IPS-18a (cell line): ENCODE measurements around the gene FOXL3.
"Not testable (repeated sequence)": the region's sequence is repeated elsewhere in the genome, so short reads cannot be mapped to it uniquely, and the experiment has no call there.

Source experiments
- H3K27ac ChIP-seq: one replicate; pipeline ENCODE4 v1.5.1; 2013; ENCODE audit warnings: low read length
- H3K27me3 ChIP-seq: one replicate; pipeline ENCODE4 v1.6.1; 2013; ENCODE audit warnings: mild to moderate bottlenecking, low read length; ENCODE audit not compliant: control insufficient read depth, insufficient read depth
- H3K36me3 ChIP-seq: one replicate; pipeline ENCODE4 v1.6.1; 2013; ENCODE audit warnings: low read depth, low read length; ENCODE audit not compliant: control insufficient read depth
- H3K4me1 ChIP-seq: one replicate; pipeline ENCODE4 v1.6.1; 2013; ENCODE audit warnings: low read depth, low read length; ENCODE audit not compliant: control insufficient read depth
- H3K4me3 ChIP-seq: one replicate; pipeline ENCODE4 v1.5.1; 2013; ENCODE audit warnings: low read length
- H3K9ac ChIP-seq: one replicate; pipeline ENCODE4 v1.6.1; 2013; ENCODE audit warnings: mild to moderate bottlenecking, low read length, moderate library complexity
- H3K9me3 ChIP-seq: one replicate; pipeline ENCODE4 v1.6.1; 2013; ENCODE audit warnings: low read depth, low read length; ENCODE audit not compliant: control insufficient read depth

Gene FOXL3

DNA sequence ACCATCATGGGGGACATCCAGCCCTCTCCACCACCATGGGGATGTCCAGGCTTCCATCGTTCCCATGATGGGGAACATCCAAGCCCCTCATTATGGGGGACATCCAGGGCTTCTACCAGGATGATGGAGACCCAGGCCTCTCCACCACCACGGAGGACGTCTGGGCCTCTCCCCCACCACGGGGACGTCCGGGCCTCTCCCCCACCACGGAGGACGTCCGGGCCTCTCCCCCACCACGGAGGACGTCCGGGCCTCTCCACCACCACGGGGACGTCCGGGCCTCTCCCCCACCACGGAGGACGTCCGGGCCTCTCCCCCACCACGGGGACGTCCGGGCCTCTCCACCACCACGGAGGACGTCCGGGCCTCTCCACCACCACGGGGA is 46.2 kb downstream of the FOXL3 start:
- not testable (repeated sequence) for H3K4me1 ChIP-seq

DNA sequence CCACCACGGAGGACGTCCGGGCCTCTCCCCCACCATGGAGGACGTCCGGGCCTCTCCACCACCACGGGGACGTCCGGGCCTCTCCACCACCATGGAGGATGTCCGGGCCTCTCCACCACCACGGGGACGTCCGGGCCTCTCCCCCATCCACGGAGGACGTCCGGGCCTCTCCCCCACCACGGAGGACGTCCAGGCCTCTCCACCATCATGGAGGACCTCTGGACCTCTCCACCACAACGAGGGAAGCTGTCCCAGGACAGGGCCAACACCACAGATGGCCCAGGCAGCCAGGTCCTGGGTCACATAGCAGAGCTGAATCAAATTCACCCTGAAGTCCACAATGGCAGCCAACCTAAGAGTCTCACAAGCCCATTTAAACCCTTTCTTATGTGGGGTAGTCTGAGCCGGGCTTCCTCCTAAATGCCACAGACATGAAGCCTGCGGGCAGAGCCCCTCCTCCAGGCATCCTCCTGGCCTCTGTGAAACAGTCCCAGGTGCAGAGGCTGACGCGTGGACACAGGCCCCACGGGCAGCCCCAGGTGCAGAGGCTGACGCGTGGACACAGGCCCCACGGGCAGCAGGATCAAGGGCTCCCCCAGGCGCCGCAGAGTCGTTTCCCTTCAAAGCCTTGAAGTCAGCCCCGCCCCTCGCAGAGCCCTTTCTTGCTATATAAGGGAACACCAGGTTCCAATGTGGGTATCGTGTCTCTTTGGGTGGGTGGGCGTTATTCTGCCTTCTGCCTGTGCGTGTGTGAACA is 47.0 kb downstream of the FOXL3 start:
- Histone ChIP-seq H3K9me3 (no peaks in the 10 kb centered on the region), H3K27me3 (peaks cover 1% of the 10 kb centered on the region), H3K27ac (no peak overlapping the region), H3K4me3 (no peak overlapping the region), H3K4me1 (no peaks in the 10 kb centered on the region), H3K9ac (no peak overlapping the region), H3K36me3 (no peaks in the 10 kb centered on the region)

More for the DNA sequence above, 46.2 kb downstream of the FOXL3 start:
- H3K27ac ChIP-seq, H3K36me3 ChIP-seq, H3K27me3 ChIP-seq, H3K4me3 ChIP-seq, H3K9me3 ChIP-seq, H3K9ac ChIP-seq: not testable (repeated sequence)

GRCh38 chr7:337567-337951 is 47.6 kb downstream of the FOXL3 start:
- Histone ChIP-seq H3K36me3 (no peaks in the 10 kb centered on the region), H3K27ac (no peak overlapping the region), H3K4me3 (no peak overlapping the region), H3K27me3 (no peaks in the 10 kb centered on the region), H3K9ac (no peak overlapping the region), H3K9me3 (no peaks in the 10 kb centered on the region), H3K4me1 (no peaks in the 10 kb centered on the region)

- H3K4me1 ChIP-seq, result no peaks in the 10 kb centered on the region
- H3K27ac ChIP-seq, result no peak overlapping the region
- H3K9ac ChIP-seq, result no peak overlapping the region
- no peaks in the 10 kb centered on the region for H3K36me3 ChIP-seq
- H3K4me3 ChIP-seq, result no peak overlapping the region
- no peaks in the 10 kb centered on the region for H3K9me3 ChIP-seq
- H3K27me3 ChIP-seq, result no peaks in the 10 kb centered on the region
Observed at GRCh38 chr7:338295-339061, 48.5 kb downstream of the FOXL3 start.

- Histone ChIP-seq H3K4me3 (no peak overlapping the region), H3K4me1 (no peaks in the 10 kb centered on the region), H3K9me3 (no peaks in the 10 kb centered on the region), H3K27ac (no peak overlapping the region), H3K27me3 (no peaks in the 10 kb centered on the region), H3K36me3 (no peaks in the 10 kb centered on the region), H3K9ac (no peak overlapping the region)
Observed at GRCh38 chr7:339062-339342, 49.0 kb downstream of the FOXL3 start.

DNA sequence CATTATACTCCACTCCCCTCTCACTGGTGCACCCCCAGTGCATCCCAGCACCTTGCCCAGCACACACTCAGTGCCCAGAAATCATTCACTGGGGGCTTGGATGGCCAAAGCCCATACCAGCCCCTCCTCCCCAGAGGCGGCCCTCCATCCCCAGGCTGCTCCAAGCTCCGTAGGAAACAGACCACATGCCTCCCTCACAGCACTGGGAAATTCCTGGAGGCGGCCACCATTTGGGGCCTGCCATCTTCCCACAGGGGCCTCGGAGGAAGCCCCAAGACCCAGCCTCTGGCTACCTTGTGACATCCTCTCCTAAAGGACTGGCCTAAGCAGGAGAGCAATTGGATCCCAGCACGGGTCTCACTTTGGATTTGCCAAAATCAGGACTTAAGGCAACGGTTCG is 49.7 kb downstream of the FOXL3 start:
- no peak overlapping the region for H3K4me3 ChIP-seq
- no peaks in the 10 kb centered on the region for H3K9me3 ChIP-seq
- no peaks in the 10 kb centered on the region for H3K36me3 ChIP-seq
- no peaks in the 10 kb centered on the region for H3K27me3 ChIP-seq
- H3K4me1 ChIP-seq, result no peaks in the 10 kb centered on the region
- H3K9ac ChIP-seq, result no peak overlapping the region
- no peak overlapping the region for H3K27ac ChIP-seq

DNA sequence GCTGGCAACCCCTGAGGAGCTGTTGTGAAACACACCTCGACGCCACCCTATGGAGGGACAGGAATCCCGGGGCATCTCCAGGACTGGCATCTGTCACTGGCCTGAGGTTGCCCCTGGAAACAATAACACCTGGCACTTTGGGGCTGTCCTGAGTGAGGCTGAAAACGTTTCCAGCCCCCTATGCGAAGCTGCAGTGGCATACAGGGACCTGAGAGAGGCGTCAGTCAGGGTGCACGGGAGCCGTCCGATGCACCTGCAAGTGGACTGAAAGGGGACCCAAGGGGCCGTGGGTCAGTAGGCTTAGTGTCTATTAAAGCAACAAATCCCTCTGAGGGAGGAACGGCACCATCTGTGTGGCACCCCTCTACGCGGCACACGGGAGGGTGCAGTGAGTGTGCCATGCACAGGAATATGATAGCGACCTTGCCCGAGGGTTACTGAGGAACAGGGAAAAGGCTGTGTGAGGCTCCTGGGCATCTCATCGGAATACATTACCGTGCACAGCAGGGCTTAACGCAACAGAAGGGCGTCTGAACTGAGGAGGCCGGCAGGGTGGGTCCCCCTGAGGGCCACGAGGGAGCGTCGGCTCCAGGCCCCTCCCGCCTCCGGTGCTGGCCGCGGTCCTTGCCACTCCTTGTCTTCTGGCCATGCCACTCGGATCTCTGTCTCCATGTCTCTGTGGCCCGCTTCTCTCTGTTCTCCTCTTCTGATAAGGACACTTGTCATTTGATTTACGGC is 50.4 kb downstream of the FOXL3 start:
- no peaks in the 10 kb centered on the region for H3K4me1 ChIP-seq
- H3K27me3 ChIP-seq, result no peaks in the 10 kb centered on the region
- no peaks in the 10 kb centered on the region for H3K36me3 ChIP-seq
- H3K27ac ChIP-seq, result no peak overlapping the region
- H3K9ac ChIP-seq, result no peak overlapping the region
- no peak overlapping the region for H3K4me3 ChIP-seq
- no peaks in the 10 kb centered on the region for H3K9me3 ChIP-seq
